ENCODE measurements around the gene AGFG2. TPM values are rescaled to one million over a fixed set of nuclear protein-coding genes. Genes with fewer than 3 reads are reported as not detected.
A peak's percentile ranks its signal among the peaks of the same experiment; 100 is the strongest.

The AGFG2 gene
- total RNA-seq, 1 donor from 2014 or later, result 48.6 TPM

DNA sequence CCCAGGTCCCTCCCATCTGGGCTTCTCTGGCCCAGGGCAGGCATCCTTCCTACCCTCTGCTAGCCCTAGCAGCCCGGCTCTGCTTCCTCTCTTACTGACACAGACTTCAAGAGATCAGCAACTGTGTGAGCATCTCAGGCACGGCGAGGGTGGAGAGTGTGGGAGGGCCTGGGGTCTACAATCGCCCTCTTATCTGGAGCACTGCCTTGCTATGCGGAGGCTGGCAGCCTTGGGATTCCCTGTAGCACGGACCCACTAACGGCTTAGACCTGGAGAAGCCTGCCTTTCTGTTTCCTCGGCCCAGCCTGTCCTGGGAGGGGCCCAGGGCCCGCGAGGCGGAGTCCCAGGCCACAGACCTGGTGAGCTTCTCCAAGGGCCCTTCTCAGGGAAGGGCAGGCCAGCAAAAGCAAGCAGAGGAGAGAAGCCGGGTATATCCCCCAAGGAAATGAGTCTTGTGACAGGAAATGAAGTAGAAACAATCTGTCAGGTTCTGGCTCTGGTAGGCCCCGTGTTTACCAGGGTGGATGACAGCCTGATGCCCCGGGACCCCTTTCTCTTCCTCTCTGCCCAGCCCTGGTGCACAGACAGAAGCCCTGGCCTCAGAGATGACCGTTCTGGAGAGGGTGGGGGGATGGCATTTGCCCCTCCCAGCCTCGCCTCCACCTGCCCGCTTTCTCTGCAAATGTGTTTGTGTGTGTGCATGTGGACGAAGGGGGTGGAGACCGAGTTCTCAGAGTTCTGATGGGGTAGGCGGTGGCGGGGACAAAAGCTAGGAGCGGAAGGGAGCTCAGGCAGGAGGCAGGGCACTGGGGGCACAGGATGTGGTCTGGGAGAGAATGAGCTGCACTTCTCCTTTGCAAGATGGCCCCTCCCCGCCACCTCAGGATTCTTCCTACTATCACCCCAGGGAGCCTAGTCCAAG is 44.4 kb downstream of the AGFG2 start:
- TF ChIP-seq, protein P1, sequence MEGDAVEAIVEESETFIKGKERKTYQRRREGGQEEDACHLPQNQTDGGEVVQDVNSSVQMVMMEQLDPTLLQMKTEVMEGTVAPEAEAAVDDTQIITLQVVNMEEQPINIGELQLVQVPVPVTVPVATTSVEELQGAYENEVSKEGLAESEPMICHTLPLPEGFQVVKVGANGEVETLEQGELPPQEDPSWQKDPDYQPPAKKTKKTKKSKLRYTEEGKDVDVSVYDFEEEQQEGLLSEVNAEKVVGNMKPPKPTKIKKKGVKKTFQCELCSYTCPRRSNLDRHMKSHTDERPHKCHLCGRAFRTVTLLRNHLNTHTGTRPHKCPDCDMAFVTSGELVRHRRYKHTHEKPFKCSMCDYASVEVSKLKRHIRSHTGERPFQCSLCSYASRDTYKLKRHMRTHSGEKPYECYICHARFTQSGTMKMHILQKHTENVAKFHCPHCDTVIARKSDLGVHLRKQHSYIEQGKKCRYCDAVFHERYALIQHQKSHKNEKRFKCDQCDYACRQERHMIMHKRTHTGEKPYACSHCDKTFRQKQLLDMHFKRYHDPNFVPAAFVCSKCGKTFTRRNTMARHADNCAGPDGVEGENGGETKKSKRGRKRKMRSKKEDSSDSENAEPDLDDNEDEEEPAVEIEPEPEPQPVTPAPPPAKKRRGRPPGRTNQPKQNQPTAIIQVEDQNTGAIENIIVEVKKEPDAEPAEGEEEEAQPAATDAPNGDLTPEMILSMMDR (IDR thresholded peaks at IDR 0.05; ENCODE audit: unreplicated experiment), result no peak
- H3K4me1 Mint-ChIP-seq (ENCODE audit: unreplicated experiment), result peaks cover 29% of the 10 kb centered on the region
- peak; percentile 50 for DNase-seq (ENCODE audit: low spot score)
- peak overlapping the region; percentile 99 for H3K27ac Mint-ChIP-seq (ENCODE audit: unreplicated experiment)
- no peaks in the 10 kb centered on the region for H3K9me3 Mint-ChIP-seq (ENCODE audit: unreplicated experiment)
- H3K36me3 Mint-ChIP-seq (ENCODE audit: low read depth, unreplicated experiment), result peaks cover 10% of the 10 kb centered on the region
- H3K27me3 Mint-ChIP-seq (ENCODE audit: unreplicated experiment), result peaks cover 20% of the 10 kb centered on the region
- H3K4me3 Mint-ChIP-seq (ENCODE audit: unreplicated experiment), result peak overlapping the region; percentile 99

DNA sequence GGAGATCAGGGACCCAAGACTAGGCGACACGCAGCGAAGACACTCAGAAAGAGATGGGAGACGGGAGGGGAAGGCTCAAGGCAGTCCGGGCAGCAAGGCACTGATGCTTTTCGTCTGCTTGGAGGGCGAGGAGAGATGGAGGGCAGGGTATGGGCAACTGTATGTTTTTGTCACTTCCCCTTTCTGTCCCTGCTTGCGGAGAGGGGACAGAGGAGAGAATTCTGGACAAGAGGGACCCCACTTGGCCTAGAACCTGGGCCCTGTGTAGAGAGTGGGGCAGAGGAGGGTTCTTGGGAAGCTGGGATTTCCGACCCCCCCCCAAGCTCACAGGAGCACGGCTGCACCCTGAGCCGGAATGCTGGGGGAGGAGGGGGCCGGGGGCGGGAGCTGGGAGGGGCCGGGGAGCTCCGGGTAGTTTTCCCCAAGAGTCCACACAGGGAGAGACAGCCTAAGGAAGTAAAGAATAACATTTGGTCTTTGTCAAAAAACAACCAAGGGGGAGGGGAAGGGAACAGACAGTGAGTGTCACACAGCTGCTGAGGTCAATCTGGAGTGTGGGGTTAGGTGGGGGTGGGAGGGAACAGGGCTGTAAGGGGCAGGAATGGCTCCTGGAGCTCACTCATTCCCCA is 45.2 kb downstream of the AGFG2 start:
- H3K4me3 Mint-ChIP-seq (ENCODE audit: unreplicated experiment), result peak overlapping the region; percentile 99
- no peak for DNase-seq (ENCODE audit: low spot score)
- peaks cover 32% of the 10 kb centered on the region for H3K4me1 Mint-ChIP-seq (ENCODE audit: unreplicated experiment)
- peaks cover 6% of the 10 kb centered on the region for H3K36me3 Mint-ChIP-seq (ENCODE audit: low read depth, unreplicated experiment)
- H3K27me3 Mint-ChIP-seq (ENCODE audit: unreplicated experiment), result peaks cover 21% of the 10 kb centered on the region
- TF ChIP-seq, protein P1 (IDR thresholded peaks at IDR 0.05; ENCODE audit: unreplicated experiment), result no peak
- H3K9me3 Mint-ChIP-seq (ENCODE audit: unreplicated experiment), result no peaks in the 10 kb centered on the region
- H3K27ac Mint-ChIP-seq (ENCODE audit: unreplicated experiment), result peak overlapping the region; percentile 99

DNA sequence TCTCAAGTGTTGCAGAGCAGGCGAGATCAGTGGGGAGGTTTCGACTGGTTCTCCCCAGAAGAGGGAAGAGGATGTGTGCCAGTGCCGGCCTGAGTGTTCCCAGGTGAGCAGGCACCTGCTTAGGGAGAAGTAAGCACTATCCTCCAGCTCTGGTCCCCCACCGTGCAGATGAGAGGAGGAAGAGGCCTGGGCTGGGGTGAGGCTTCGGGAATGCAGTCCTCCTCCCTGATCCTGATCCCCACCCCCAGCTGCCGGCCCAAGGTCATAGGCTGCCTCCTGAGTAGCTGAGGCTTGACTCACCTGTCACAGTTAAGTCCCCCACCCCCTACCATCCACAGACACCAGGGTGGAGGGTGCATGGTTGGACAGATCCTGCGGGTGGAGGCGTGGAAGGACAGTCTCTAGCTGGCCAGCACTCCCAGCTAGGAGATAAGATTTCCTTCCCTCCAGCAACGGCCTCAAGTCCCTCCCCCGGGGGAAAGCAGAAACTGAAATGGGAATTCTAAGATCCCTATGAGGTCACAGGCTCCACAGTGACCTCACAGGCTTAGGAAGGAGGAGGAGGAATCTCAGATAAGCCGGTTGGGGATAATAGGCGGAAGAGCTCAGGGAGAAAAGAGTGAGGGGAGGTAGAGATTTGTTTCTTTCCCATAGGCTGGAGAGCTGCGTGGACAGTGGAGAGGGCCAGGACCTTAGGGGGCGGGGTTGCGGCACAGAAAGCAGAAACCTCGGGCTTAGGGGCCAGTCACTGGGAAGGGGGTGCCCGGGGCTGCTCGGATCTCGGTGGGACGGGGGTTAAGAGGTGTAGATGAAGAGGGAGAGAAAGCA is 45.9 kb downstream of the AGFG2 start:
- Mint-ChIP-seq H3K36me3 (ENCODE audit: low read depth, unreplicated experiment) (peaks cover 6% of the 10 kb centered on the region), H3K9me3 (ENCODE audit: unreplicated experiment) (no peaks in the 10 kb centered on the region), H3K27ac (ENCODE audit: unreplicated experiment) (peak overlapping the region; percentile 96), H3K27me3 (ENCODE audit: unreplicated experiment) (peaks cover 23% of the 10 kb centered on the region), H3K4me3 (ENCODE audit: unreplicated experiment) (peak overlapping the region; percentile 99), H3K4me1 (ENCODE audit: unreplicated experiment) (peaks cover 39% of the 10 kb centered on the region)
- peak; percentile 65 for DNase-seq (ENCODE audit: low spot score)
- TF ChIP-seq, protein P1 (IDR thresholded peaks at IDR 0.05; ENCODE audit: unreplicated experiment), result no peak

DNA sequence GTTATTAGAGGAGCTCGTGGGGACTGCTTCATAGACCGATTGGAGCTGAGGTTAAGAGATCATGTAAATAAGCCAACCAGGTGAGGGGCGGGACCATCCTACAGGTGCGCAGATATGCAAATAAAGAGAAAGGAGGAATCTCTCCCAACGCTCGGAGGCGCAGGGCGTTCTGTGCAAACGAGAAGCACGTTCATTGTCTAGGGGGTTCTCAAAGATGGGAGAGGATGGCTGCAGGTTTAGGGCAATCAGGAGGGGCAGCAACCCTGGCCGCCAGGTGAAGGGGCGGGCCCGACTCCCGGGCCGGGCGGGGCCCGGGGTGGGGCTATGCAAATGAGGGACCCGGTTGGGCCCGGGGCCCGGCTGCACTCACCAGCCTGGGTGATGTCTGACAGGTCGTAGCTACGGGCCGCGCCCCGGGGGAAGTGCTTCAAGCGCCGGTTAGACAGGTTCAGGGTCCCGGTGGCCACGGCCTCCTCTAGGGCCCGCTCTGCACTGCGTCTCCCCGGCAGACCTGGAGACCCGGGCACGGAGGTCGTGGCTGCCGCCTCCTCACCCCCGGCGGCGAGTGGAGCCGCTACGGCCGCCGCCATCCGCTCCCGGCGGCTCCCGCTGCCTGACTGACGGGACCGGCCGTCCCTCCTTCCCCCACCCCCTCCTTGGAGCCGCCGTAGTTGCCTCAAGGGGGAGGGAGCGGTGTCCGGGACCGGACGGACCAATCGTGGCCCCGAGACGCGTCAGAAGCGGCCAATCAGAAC is 46.7 kb downstream of the AGFG2 start, which contains the start of gene LRCH4:
Gene LRCH4, minus strand, starts transcription at position 619 of the 755 bp plus-strand sequence. Its CDS starts 29 bp downstream, at position 590.
- peak; percentile 47 for DNase-seq (ENCODE audit: low spot score)
- TF ChIP-seq, protein P1 (IDR thresholded peaks at IDR 0.05; ENCODE audit: unreplicated experiment), result no peak
- H3K9me3 Mint-ChIP-seq (ENCODE audit: unreplicated experiment), result no peaks in the 10 kb centered on the region

More for the DNA sequence above, 46.7 kb downstream of the AGFG2 start, which contains the start of gene LRCH4:
- H3K4me1 Mint-ChIP-seq (ENCODE audit: unreplicated experiment), result peaks cover 47% of the 10 kb centered on the region
- peaks cover 6% of the 10 kb centered on the region for H3K36me3 Mint-ChIP-seq (ENCODE audit: low read depth, unreplicated experiment)
- H3K27me3 Mint-ChIP-seq (ENCODE audit: unreplicated experiment), result peaks cover 29% of the 10 kb centered on the region
- peak within 1 kb of the TSS; percentile 99 for H3K4me3 Mint-ChIP-seq (ENCODE audit: unreplicated experiment)
- H3K27ac Mint-ChIP-seq (ENCODE audit: unreplicated experiment), result peak within 1 kb of the TSS; percentile 96
